ENCODE measurements around the gene ZBED4. TPM values are rescaled to one million over a fixed set of nuclear protein-coding genes. Genes with fewer than 3 reads are reported as not detected.

Gene ZBED4, protein sequence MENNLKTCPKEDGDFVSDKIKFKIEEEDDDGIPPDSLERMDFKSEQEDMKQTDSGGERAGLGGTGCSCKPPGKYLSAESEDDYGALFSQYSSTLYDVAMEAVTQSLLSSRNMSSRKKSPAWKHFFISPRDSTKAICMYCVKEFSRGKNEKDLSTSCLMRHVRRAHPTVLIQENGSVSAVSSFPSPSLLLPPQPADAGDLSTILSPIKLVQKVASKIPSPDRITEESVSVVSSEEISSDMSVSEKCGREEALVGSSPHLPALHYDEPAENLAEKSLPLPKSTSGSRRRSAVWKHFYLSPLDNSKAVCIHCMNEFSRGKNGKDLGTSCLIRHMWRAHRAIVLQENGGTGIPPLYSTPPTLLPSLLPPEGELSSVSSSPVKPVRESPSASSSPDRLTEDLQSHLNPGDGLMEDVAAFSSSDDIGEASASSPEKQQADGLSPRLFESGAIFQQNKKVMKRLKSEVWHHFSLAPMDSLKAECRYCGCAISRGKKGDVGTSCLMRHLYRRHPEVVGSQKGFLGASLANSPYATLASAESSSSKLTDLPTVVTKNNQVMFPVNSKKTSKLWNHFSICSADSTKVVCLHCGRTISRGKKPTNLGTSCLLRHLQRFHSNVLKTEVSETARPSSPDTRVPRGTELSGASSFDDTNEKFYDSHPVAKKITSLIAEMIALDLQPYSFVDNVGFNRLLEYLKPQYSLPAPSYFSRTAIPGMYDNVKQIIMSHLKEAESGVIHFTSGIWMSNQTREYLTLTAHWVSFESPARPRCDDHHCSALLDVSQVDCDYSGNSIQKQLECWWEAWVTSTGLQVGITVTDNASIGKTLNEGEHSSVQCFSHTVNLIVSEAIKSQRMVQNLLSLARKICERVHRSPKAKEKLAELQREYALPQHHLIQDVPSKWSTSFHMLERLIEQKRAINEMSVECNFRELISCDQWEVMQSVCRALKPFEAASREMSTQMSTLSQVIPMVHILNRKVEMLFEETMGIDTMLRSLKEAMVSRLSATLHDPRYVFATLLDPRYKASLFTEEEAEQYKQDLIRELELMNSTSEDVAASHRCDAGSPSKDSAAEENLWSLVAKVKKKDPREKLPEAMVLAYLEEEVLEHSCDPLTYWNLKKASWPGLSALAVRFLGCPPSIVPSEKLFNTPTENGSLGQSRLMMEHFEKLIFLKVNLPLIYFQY
- total RNA-seq (2022; extraction: Qiagen RNA extraction), result 9.7 to 12.2 TPM (median 11.7 TPM) in 5 replicates

DNA sequence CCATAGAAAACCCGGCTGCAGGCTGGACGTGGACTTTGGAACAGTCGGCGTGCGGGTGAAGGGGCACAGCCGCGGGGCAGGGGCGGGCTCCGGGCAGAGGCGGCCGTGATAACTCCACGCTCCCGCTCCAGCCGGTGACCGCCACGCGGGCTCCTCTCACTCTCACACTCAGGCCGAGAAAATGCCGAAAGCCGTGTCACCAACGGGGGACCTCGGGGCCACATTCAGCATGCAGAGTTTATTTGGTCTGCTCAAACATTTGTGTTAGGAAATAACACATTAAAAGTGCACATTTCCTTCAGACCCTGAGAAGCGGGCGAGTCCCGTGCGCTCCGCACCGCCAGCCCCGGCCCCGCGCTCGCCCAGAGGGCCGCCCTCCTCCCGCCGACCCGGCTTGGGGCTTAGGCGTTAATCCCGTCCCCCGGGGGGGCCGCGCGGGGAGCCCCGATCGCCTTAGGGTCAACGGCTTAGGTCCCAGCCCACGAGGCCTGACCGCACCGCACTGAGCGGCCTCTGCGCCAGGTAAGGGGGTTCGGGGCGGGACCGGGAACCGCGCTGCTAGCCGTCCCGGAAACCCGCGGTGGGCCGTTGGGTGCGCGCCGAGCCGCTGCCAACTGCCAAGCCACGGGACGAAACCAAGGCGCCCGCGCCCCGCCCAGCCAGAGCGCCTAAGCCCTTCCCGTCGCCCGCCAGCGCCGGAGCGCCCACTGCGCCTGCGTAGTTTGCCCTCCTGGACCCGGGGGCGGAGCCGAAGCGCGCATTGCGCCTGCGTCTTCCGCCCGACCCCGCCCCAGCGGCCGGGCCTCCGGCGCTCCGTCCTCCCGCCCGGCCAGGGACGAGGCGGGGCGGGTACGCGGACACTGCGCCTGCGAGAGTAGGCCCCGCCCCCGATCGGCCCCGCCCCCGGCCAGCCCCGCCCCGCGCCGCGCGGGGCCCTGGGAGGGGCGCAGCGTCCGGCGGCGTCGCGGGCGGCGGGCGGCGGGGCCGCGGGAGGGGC, at the start of gene ZBED4:
TSS of gene ZBED4 (plus strand) at position 947 of the 997 bp plus-strand sequence. CDS start 29,819 bp downstream, outside the sequence.

DNA sequence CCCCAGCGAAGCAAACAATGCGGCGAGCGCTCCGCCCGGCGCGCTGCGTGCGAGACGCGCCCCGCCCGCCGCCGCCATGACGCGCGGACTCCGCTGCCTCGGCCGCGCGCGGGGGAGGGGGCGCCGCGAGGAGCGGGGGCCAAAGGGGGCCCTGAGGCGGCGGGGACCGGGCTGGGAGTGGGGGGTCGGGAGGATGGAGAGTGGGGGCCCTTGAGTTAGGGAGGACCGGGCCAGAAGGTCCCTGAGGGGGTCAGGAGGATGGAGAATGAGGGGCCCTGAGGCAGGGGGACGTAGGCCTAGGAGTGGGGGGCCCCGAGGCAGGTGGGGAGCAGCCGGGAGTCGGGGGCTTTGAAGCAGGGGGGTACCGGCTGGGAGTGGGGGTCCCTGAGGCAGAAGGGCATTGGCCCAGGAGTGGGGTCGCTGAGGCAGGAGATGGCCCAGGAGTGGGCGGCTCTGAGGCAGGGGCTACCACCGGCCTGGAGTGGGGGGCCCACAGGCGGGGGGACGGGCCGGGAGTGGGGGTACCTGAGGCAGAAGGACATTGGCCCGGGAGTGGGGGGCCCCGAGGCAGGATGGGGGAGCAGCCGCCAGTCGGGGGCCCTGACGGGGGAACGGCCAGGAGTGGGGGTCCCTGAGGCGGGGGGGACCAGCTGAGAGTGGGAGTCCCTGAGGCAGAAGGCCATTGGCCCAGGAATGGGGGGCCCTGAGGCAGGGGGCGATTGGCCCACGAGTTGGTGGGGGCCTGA, 25.6 kb upstream of the ZBED4 start, which contains the start of gene BRD1:
TSS of gene BRD1 (minus strand) at position 21 of the 746 bp plus-strand sequence. CDS start 3,556 bp downstream, outside the sequence.

DNA sequence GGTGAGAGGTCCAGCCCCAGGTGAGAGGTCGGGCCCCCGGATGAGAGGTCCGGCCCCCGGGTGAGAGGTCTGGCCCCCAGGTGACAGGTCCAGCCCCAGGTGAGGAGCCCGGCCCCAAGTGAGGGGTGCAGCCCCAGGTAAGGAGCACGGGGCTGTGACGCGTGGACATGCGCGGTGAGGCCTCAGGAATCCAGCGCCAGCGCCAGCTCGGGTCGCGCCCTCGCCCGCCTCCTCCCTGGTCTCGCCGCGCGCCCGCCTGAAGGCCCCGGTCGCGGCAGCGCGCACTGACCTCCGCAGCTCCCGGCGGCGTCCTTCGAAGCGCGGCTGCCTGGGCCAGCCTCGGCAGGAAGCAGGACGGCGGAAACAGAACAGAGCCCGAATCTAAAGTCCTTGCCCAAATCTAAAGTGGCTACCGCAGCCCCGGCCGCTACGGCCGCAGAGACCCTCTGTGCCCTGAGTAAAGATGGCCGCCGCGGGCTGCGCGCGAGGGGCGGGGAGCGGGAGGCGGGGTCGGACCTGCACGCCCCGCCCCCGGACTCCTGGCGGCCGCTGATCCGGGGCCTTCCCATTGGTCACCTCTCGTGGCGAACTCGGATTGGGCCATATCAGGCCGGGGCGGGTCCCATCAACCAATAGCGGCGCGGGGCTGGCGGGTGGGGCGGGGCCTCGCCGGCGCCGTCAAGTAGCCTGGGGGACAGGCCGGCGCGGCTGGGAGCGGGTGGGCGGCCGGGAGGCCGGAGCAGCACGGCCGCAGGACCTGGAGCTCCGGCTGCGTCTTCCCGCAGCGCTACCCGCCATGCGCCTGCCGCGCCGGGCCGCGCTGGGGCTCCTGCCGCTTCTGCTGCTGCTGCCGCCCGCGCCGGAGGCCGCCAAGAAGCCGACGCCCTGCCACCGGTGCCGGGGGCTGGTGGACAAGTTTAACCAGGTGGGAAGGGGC, 64.6 kb downstream of the ZBED4 start, which contains the start of the genes ALG12 and CRELD2:
TSS of gene ALG12 (minus strand) at position 465 of the 937 bp plus-strand sequence. CDS start 4,673 bp downstream, outside the sequence.
TSS of gene CRELD2 (plus strand) at position 661 of the 937 bp plus-strand sequence. CDS start at position 797, 136 bp downstream.

Other genes starting within 250 kb of the ZBED4 start
- gene BRD1, start 26.0 kb upstream of the ZBED4 start, total RNA-seq (2022; extraction: Qiagen RNA extraction), result 12.5 to 16.3 TPM (median 14.9 TPM) in 5 replicates
- 7.4 to 13.6 TPM (median 12.5 TPM) in 5 replicates for gene ALG12, start 64.6 kb downstream of the ZBED4 start, total RNA-seq (2022; extraction: Qiagen RNA extraction)
- 20.2 to 30.7 TPM (median 29.6 TPM) in 5 replicates for gene CRELD2, start 64.8 kb downstream of the ZBED4 start, total RNA-seq (2022; extraction: Qiagen RNA extraction)
- 21.2 to 50.3 TPM (median 44.2 TPM) in 5 replicates for gene PIM3, start 106.9 kb downstream of the ZBED4 start, total RNA-seq (2022; extraction: Qiagen RNA extraction)
- gene IL17REL, start 158.9 kb downstream of the ZBED4 start, total RNA-seq (2022; extraction: Qiagen RNA extraction), result 0.03 to 0.04 TPM in 2 of 5 replicates, not detected in the others
- not detected in 5 replicates for gene TTLL8, start 204.5 kb downstream of the ZBED4 start, total RNA-seq (2022; extraction: Qiagen RNA extraction)
- 0.03 to 0.13 TPM (median 0.05 TPM) in 5 replicates for gene MLC1, start 231.6 kb downstream of the ZBED4 start, total RNA-seq (2022; extraction: Qiagen RNA extraction)
- not detected in 5 replicates for gene MOV10L1, start 236.2 kb downstream of the ZBED4 start, total RNA-seq (2022; extraction: Qiagen RNA extraction)

All from A549 treated with CORT108297 at 1 μM for 4 hours (cell line).